HCT116 (cell line): Measurements from ENCODE around the gene TUBA4A. TPM values are rescaled to one million over a fixed set of nuclear protein-coding genes. Genes with fewer than 3 reads are reported as not detected.
A peak's percentile ranks its signal among the peaks of the same experiment; 100 is the strongest.

Experiments
- ATAC-seq: fragments of 200-7000 bp; cut with Tn5 transposase; 2 replicates; pipeline ENCODE4 v1.9.1; 2020; ENCODE audit warnings: mild to moderate bottlenecking, moderate library complexity
- BruUV-seq: library from RNA; stranded (reverse); fragments of 400-500 nt; replicated peaks from 2 replicates; lab custom pipeline; 2021; lab: Mats Ljungman, UMichigan
- CTCF ChIA-PET: fragments of 300-600 bp; sonication (Branson Sonifier 250); formaldehyde crosslinking; loops from one replicate; lab custom pipeline; 2021; ENCODE audit warnings: antibody characterized with exemption; lab: Charles Lee
- POLR2A ChIA-PET: fragments of 300-600, 350-600 bp; sonication (Branson Sonifier 250); formaldehyde crosslinking; loops from one replicate; lab custom pipeline; 2021; ENCODE audit warnings: antibody characterized with exemption; lab: Charles Lee
- RAD21 ChIA-PET, 2 experiments: fragments of 300-600 bp; sonication (Branson Sonifier 250); formaldehyde crosslinking; loops; one replicate each; lab custom pipeline; 2023; ENCODE audit warnings: low total read pairs in 2 of 2; ENCODE audit not compliant: uncharacterized antibody in 2 of 2, unreplicated experiment in 2 of 2, low non-redundant PET in 1 of 2; lab: Charles Lee
- DNase-seq: peaks from one replicate; pipeline ENCODE4 v3.0.0-alpha.2; 2010; ENCODE audit warnings: low read depth, low spot score
- H2AFZ ChIP-seq: fragments of 200-600 bp; shearing (Covaris generic), sonication (generic); 2 replicates; pipeline ENCODE4 v1.6.1; 2017; ENCODE audit warnings: low read depth, mixed run types, mixed read lengths, antibody characterized with exemption, low read length; ENCODE audit not compliant: poor library complexity, severe bottlenecking
- H3K27ac ChIP-seq: 2 replicates; pipeline ENCODE4 v1.5.1; 2012; ENCODE audit warnings: low read depth, low read length
- H3K27me3 ChIP-seq: fragments of 200-600 bp; sonication (generic); 2 replicates; pipeline ENCODE4 v1.6.1; 2016; ENCODE audit warnings: mixed run types, low read length, mixed read lengths; ENCODE audit not compliant: insufficient read depth
- H3K36me3 ChIP-seq, 2 experiments: fragments of 200-500 bp in 1 of 2; fragments of 200-600 bp in 1 of 2; sonication (Bioruptor generic) in 1 of 2; sonication (generic) in 1 of 2; 2 replicates each; pipeline versions ENCODE4 v1.5.1 to v1.6.1; 2014 to 2016; ENCODE audit warnings: low read length in 2 of 2, inconsistent platforms in 1 of 2, mixed read lengths in 1 of 2, mixed run types in 1 of 2; ENCODE audit not compliant: insufficient read depth in 2 of 2, control insufficient read depth in 1 of 2
- H3K4me1 ChIP-seq, 2 experiments: fragments of 200-600 bp in 1 of 2; sonication (generic) in 1 of 2; 2 replicates each; pipeline versions ENCODE4 v1.5.1 to v1.6.1; 2012 to 2017; ENCODE audit warnings: low read length in 2 of 2, inconsistent platforms in 1 of 2, mild to moderate bottlenecking in 1 of 2, mixed read lengths in 1 of 2, mixed run types in 1 of 2, moderate library complexity in 1 of 2; ENCODE audit not compliant: insufficient read depth in 2 of 2, control insufficient read depth in 1 of 2
- H3K4me2 ChIP-seq: fragments of 200-600 bp; sonication (generic); 2 replicates; pipeline ENCODE4 v1.6.1; 2017; ENCODE audit warnings: mixed run types, low read length, mixed read lengths
- H3K4me3 ChIP-seq, 2 experiments: fragments of 200-600 bp in 1 of 2; sonication (generic) in 1 of 2; replicated peaks in 1 of 2; 2 replicates each; pipeline ENCODE4 v1.5.1; 2011 to 2016; ENCODE audit warnings: low read length in 2 of 2, control low read depth in 1 of 2, low read depth in 1 of 2, mild to moderate bottlenecking in 1 of 2, mixed read lengths in 1 of 2, mixed run types in 1 of 2
- H3K79me2 ChIP-seq: fragments of 200-600 bp; sonication (generic); 2 replicates; pipeline ENCODE4 v1.6.1; 2017; ENCODE audit warnings: mild to moderate bottlenecking, mixed run types, low read length, moderate library complexity, mixed read lengths; ENCODE audit not compliant: insufficient read depth
- H3K9ac ChIP-seq: fragments of 200-600 bp; sonication (generic); 2 replicates; pipeline ENCODE4 v1.6.1; 2016; ENCODE audit warnings: low read length, mixed read lengths
- H3K9me2 ChIP-seq: fragments of 200-600 bp; sonication (generic), shearing (Covaris generic); 2 replicates; pipeline ENCODE4 v1.6.1; 2017; ENCODE audit warnings: mixed run types, mild to moderate bottlenecking, moderate library complexity; ENCODE audit not compliant: insufficient read depth
- H3K9me3 ChIP-seq, 2 experiments: fragments of 200-500 bp in 1 of 2; fragments of 200-600 bp in 1 of 2; sonication (Bioruptor generic) in 1 of 2; sonication (generic) in 1 of 2; 2 replicates each; pipeline ENCODE4 v1.6.1; 2014 to 2017; ENCODE audit warnings: low read length in 2 of 2, mixed read lengths in 2 of 2, inconsistent platforms in 1 of 2, low read depth in 1 of 2, mild to moderate bottlenecking in 1 of 2, mixed run types in 1 of 2, moderate library complexity in 1 of 2; ENCODE audit not compliant: control insufficient read depth in 1 of 2, insufficient read depth in 1 of 2
- H4K20me1 ChIP-seq: fragments of 200-600 bp; sonication (generic), shearing (Covaris generic); 2 replicates; pipeline ENCODE4 v1.6.1; 2017; ENCODE audit warnings: mixed run types, mild to moderate bottlenecking, moderate library complexity; ENCODE audit not compliant: insufficient read depth
- ATF3 ChIP-seq: IDR thresholded peaks from 2 replicates; pipeline ENCODE4 v1.6.1; 2012
- EGR1 ChIP-seq: IDR thresholded peaks from 2 replicates; pipeline ENCODE4 v1.6.1; 2012; ENCODE audit warnings: low read depth
- ELF1 ChIP-seq: IDR thresholded peaks from 2 replicates; pipeline ENCODE4 v1.6.1; 2012; ENCODE audit warnings: low read depth, borderline replicate concordance
- EZH2phosphoT487 ChIP-seq: fragments of 200-600 bp; IDR thresholded peaks from 2 replicates; pipeline ENCODE4 v1.6.1; 2018; ENCODE audit warnings: antibody characterized with exemption, borderline replicate concordance
- JUND ChIP-seq: IDR thresholded peaks from 2 replicates; pipeline ENCODE4 v1.6.1; 2012
- MAX ChIP-seq: IDR thresholded peaks from 2 replicates; pipeline ENCODE4 v1.6.1; 2012
- POLR2A ChIP-seq: IDR thresholded peaks from 2 replicates; pipeline ENCODE4 v1.7.0; 2011; ENCODE audit warnings: borderline replicate concordance; ENCODE audit not compliant: insufficient read depth, insufficient read length; ENCODE audit errors: extremely low read depth
- POLR2AphosphoS5 ChIP-seq: IDR thresholded peaks from 2 replicates; pipeline ENCODE4 v1.6.1; 2011; ENCODE audit warnings: mild to moderate bottlenecking, low read depth, low read length, moderate library complexity
- REST ChIP-seq: IDR thresholded peaks from 2 replicates; pipeline ENCODE4 v1.6.1; 2012; ENCODE audit warnings: low read depth
- SIN3A ChIP-seq: IDR thresholded peaks from 2 replicates; pipeline ENCODE4 v1.6.1; 2012; ENCODE audit warnings: low read depth
- TCF7L2 ChIP-seq: IDR thresholded peaks from 2 replicates; pipeline ENCODE4 v1.7.0; 2011; ENCODE audit warnings: borderline replicate concordance, inconsistent platforms; ENCODE audit not compliant: insufficient read depth, insufficient read length; ENCODE audit errors: extremely low read depth
- YY1 ChIP-seq: IDR thresholded peaks from 2 replicates; pipeline ENCODE4 v1.6.1; 2011; ENCODE audit warnings: low read length, low read depth, moderate library complexity, mild to moderate bottlenecking; ENCODE audit not compliant: insufficient replicate concordance; ENCODE audit errors: extremely low read depth
- ZFX ChIP-seq: fragments of 450-650 bp; IDR thresholded peaks from 2 replicates; pipeline ENCODE4 v1.6.1; 2017
- ZNF274 ChIP-seq: fragments of 200-500 bp; sonication (Bioruptor generic); IDR thresholded peaks from 2 replicates; pipeline ENCODE4 v1.6.1; 2014; ENCODE audit warnings: mild to moderate bottlenecking, low read depth, low read length, inconsistent platforms
- intact Hi-C: fragments of 100-400 bp; cut with micrococcal nuclease; formaldehyde crosslinking; loops from 2 replicates; pipeline ENCODE4 v1.10.0; 2022
- total RNA-seq: library from RNA; stranded (reverse); gene quantifications from one replicate; pipeline ENCODE4 v1.2.1, GENCODE V29; 2021; ENCODE audit not compliant: unreplicated experiment

TUBA4A gene
- total RNA-seq, 1 experiment from 2014 or later: 32.7 TPM

DNA sequence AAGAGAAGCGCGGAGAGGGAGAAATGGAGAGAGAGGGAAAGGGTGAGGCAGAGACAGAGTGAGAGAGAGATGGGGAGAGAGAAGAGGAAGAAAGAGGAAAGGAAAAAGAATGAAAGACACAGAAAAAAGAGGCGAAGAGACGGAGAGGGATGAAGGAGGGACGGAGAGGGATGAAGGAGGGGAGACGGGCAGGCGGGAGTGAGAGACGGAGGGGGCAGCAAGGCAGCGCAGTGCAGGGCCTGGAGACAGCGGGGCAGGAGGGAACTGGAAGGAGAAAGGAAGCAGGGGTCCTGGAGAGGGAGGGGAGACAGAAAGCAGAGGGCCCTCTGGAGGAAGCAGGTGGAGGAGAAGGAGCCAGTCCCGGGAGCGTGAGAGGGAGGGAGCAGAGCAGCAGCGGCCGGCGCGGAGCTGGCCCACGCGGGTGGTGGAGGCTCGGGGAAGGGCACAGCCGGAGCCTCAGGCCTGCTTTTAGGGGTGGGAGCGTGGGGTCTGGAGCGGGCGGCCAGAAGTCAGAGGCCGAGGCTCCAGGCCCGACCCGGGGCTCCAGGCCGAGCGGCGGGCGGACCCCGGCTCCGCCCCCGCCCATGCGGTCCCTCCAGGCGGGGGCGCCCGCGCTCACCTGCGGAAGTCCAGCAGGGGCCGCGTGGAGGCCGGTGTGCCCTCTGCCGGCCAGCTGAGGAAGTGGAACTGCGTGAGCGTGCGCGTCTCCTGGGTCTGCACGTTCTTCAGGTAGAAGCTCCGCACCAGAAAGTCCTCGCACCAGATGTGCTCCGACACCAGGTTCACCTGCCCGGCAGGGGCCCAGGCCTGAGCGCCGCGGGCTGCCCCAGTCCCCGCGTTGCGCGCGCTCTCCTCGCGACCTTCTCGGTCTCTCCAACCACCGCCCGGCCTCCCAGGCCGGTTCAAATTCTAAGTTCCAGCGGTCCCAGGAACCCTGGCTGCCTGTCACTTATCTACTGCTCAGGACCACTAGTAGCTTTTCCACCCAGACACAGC lies 40.9 kb upstream of the TUBA4A start (continued):
- TF ChIP-seq ATF3 (no peak), EGR1 (peak; percentile 93), TCF7L2 (peak; percentile 44), MAX (peak; percentile 96), YY1 (peak; percentile 81)
- TF ChIP-seq, all 23 proteins: peak for 10

GRCh38 chr2:219293736-219294231 lies 40.1 kb upstream of the TUBA4A start:
- ChIA-PET POLR2A (no interaction called here), RAD21 (no interaction called here), CTCF (interaction anchor here (1.5 to 4.5 kb wide), 4 partner anchors 16 to 139 kb away, joined by 4 to 71 read pairs (median 12); partner anchors contain the start of genes DNAJB2, GLB1L and STK16)
- Histone ChIP-seq H3K9ac (no peak overlapping the region), H3K4me2 (peak overlapping the region; percentile 83; the same call in 1 of the 2 replicates), H3K27me3 (no peaks in the 10 kb centered on the region), H3K4me3 (no peak overlapping the region), H3K79me2 (no peaks in the 10 kb centered on the region), H3K36me3 (no peaks in the 10 kb centered on the region), H3K27ac (no peak overlapping the region; the same call in 1 of the 2 replicates), H3K9me3 (no peaks in the 10 kb centered on the region), H2AFZ (no peak overlapping the region), H3K4me1 (peaks cover 8 to 23% of the 10 kb centered on the region in 2 experiments; a peak in 3 of 4 replicates), H3K9me2 (no peaks in the 10 kb centered on the region), H4K20me1 (no peaks in the 10 kb centered on the region)
- DNase-seq (no peak), ATAC-seq (no peak)
- no peak for TF ChIP-seq SIN3A
- no peak for TF ChIP-seq EGR1
- TF ChIP-seq JUND: no peak
- no peak for TF ChIP-seq REST
- TF ChIP-seq POLR2AphosphoS5: no peak
- no peak for TF ChIP-seq ELF1
- TF ChIP-seq ZNF274: no peak
- no peak for TF ChIP-seq EZH2phosphoT487
- TF ChIP-seq POLR2A: no peak
- TF ChIP-seq ZFX: no peak
- intact Hi-C loops: loop anchor here (1.0 to 2.0 kb wide), 3 partner anchors 14 to 123 kb away; partner anchors contain the start of genes DNAJB2, SLC23A3, TUBA4A and TUBA4B
- no TSS peak for BruUV-seq
